Suprapubic skin (tissue), 4 donors: ENCODE results near the gene RBMS3. TPM values are rescaled to one million over a fixed set of nuclear protein-coding genes. Genes with fewer than 3 reads are reported as not detected.

Source experiments
- DNase-seq, 2 donors: peaks; one replicate each; pipeline ENCODE4 v3.0.0-alpha.2; 2019; ENCODE audit warnings: low spot score in 2 of 2
- H3K27ac ChIP-seq: fragments of 200-600 bp; sonication (generic); one replicate; pipeline ENCODE4 v1.5.1; 2019
- H3K27me3 ChIP-seq: fragments of 200-600 bp; sonication (generic); one replicate; pipeline ENCODE4 v1.5.1; 2019
- H3K36me3 ChIP-seq: fragments of 200-600 bp; sonication (generic); one replicate; pipeline ENCODE4 v1.5.1; 2019
- H3K4me1 ChIP-seq: fragments of 200-600 bp; sonication (generic); one replicate; pipeline ENCODE4 v1.5.1; 2019
- H3K4me3 ChIP-seq: fragments of 200-600 bp; sonication (generic); one replicate; pipeline ENCODE4 v1.5.1; 2019; ENCODE audit warnings: mild to moderate bottlenecking
- H3K9me3 ChIP-seq: fragments of 200-600 bp; sonication (generic); one replicate; pipeline ENCODE4 v1.5.1; 2019
- EP300 ChIP-seq: sonication (generic); formaldehyde crosslinking; IDR thresholded peaks from one replicate; pipeline ENCODE4 v1.6.1; 2017; ENCODE audit warnings: antibody characterized with exemption
- POLR2A ChIP-seq, 2 donors: fragments of 450-650 bp; IDR thresholded peaks; one replicate each; pipeline ENCODE4 v1.6.1; 2017; ENCODE audit warnings: antibody characterized with exemption in 2 of 2, mild to moderate bottlenecking in 2 of 2, moderate library complexity in 2 of 2
- POLR2AphosphoS5 ChIP-seq, 3 donors: sonication (generic); formaldehyde crosslinking; IDR thresholded peaks; one replicate each; pipeline ENCODE4 v1.6.1; 2017; ENCODE audit warnings: antibody characterized with exemption in 3 of 3
- WGBS: methylation state at CpG from one replicate; pipeline ENCODE4 v1.1.5; 2018; 5-methylcytosine and 5-hydroxymethylcytosine counted together
- total RNA-seq, 4 donors: library from RNA; depleted of rRNA; stranded (reverse); fragments of >200 nt; gene quantifications; one replicate each; pipeline ENCODE4 v1.1.0, GENCODE V29; 2016
- TF ChIP-seq, protein P1 (sequence below), 2 donors: fragments of 200-600 bp in 1 of 2; fragments of 450-650 bp in 1 of 2; sonication (generic) in 1 of 2; IDR thresholded peaks; one replicate each; pipeline ENCODE4 v1.5.1; 2016 to 2019; ENCODE audit warnings: antibody characterized with exemption in 2 of 2, mild to moderate bottlenecking in 1 of 2, moderate library complexity in 1 of 2

Gene RBMS3
- total RNA-seq, 4 donors from 2014 or later = 7.7 to 23.4 (median 11.9) TPM

- WGBS = 52% methylated on average over 2 of the region's 2 CpGs
- Histone ChIP-seq H3K27ac (no peak overlapping the region), H3K36me3 (no peaks in the 10 kb centered on the region), H3K27me3 (no peaks in the 10 kb centered on the region), H3K4me3 (no peak overlapping the region), H3K9me3 (no peaks in the 10 kb centered on the region), H3K4me1 (peaks cover 9% of the 10 kb centered on the region)
- no peak for DNase-seq
- TF ChIP-seq, protein P1, sequence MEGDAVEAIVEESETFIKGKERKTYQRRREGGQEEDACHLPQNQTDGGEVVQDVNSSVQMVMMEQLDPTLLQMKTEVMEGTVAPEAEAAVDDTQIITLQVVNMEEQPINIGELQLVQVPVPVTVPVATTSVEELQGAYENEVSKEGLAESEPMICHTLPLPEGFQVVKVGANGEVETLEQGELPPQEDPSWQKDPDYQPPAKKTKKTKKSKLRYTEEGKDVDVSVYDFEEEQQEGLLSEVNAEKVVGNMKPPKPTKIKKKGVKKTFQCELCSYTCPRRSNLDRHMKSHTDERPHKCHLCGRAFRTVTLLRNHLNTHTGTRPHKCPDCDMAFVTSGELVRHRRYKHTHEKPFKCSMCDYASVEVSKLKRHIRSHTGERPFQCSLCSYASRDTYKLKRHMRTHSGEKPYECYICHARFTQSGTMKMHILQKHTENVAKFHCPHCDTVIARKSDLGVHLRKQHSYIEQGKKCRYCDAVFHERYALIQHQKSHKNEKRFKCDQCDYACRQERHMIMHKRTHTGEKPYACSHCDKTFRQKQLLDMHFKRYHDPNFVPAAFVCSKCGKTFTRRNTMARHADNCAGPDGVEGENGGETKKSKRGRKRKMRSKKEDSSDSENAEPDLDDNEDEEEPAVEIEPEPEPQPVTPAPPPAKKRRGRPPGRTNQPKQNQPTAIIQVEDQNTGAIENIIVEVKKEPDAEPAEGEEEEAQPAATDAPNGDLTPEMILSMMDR (IDR thresholded peaks at IDR 0.05) = no peak
- TF ChIP-seq POLR2AphosphoS5 (IDR thresholded peaks at IDR 0.05) = no peak
- no peak for TF ChIP-seq POLR2A (IDR thresholded peaks at IDR 0.05)
- TF ChIP-seq EP300 = no peak
Measured at GRCh38 chr3:29312960-29313452, 32.1 kb downstream of the RBMS3 start.

DNA sequence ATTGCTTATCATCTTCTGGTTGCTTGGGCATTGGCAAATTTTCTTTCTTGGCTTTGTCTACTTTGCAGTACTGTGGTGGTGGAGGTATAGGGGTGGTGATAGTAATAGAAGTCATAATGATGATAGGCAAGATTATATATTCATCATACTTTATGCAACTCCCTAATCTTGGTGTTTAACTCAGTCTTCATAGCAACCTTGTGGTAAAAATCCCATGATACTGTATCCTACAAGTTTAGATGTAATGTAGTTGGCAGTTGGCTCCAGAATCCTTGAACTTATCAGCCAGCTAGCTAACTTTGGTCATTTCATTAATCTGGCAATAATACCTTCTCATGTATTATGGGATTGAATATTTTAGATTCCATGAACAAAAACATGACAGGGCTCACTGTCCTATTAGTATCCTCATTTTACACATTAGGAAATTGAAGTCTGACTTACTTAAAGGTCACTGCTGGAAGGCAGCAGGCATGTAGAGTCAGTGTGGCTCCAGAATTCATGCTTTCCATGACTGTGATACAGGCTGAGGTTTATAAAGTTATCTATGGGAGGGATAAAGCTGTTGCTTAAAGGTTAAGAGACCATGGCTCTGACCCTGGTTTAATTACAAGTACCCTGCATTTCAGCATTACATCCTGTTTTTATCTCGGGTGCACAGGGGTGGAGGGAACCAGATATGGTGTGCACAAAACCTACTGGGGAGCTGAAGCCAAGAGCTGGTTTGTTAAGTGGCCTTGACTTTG, 33.3 kb downstream of the RBMS3 start:
- no peak overlapping the region for H3K4me3 ChIP-seq
- H3K27ac ChIP-seq = no peak overlapping the region
- no peaks in the 10 kb centered on the region for H3K36me3 ChIP-seq
- TF ChIP-seq, protein P1 (IDR thresholded peaks at IDR 0.05) = no peak
- TF ChIP-seq EP300 = no peak
- TF ChIP-seq POLR2AphosphoS5 (IDR thresholded peaks at IDR 0.05) = no peak
- TF ChIP-seq POLR2A (IDR thresholded peaks at IDR 0.05) = no peak
- H3K9me3 ChIP-seq = no peaks in the 10 kb centered on the region
- H3K27me3 ChIP-seq = no peaks in the 10 kb centered on the region
- DNase-seq = no peak
- peaks cover 10% of the 10 kb centered on the region for H3K4me1 ChIP-seq
- WGBS = 65% methylated on average over 1 of the region's 1 CpG

DNA sequence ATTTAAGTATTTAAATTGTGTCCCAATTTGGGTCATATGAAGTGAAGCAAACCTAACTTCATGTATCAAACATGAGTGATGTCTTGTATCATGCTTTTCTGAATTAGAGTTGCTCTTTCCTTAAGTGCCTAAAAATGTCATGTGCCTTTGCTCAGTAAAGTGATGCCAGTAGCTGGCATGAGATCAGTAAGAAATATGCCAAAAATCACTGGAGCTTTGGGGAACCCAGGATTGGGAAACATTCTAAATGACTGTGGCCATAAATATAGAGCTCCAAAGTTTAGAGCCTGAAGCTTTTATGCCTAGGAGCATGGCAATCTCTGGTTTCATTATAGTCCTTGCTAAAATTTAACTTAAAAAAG, 33.8 kb downstream of the RBMS3 start:
- no peak for DNase-seq
- Histone ChIP-seq H3K4me1 (peaks cover 10% of the 10 kb centered on the region), H3K27ac (no peak overlapping the region), H3K9me3 (no peaks in the 10 kb centered on the region), H3K27me3 (no peaks in the 10 kb centered on the region), H3K4me3 (no peak overlapping the region), H3K36me3 (no peaks in the 10 kb centered on the region)
- TF ChIP-seq POLR2A (IDR thresholded peaks at IDR 0.05) (no peak), POLR2AphosphoS5 (IDR thresholded peaks at IDR 0.05) (no peak), EP300 (no peak)
- TF ChIP-seq, protein P1 (IDR thresholded peaks at IDR 0.05) = no peak

DNA sequence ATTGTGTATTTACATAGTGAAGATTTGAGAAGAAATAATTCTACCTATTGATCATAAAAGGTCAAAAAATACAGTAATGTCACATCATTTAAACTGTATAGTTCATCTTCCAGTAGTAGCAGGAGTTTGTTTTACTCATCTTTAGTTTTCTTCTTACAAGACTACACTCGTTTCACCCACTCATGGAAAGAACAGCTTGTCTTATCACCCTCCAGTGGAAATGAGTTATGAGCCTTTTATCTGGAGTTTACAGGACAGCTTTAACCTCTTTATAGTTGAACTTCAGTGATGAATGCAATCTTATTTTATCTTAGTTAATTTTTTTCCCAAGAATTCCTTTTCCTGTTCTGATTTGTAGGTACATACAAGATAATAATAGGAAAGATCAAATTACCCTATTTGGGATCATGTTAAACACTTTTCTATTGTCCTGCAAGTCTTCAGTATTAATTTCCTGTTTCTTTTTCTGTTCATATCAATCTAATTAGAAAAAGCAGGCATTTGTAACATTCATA, 36.8 kb downstream of the RBMS3 start:
- no peak for TF ChIP-seq POLR2A (IDR thresholded peaks at IDR 0.05)
- no peak for TF ChIP-seq EP300
- TF ChIP-seq POLR2AphosphoS5 (IDR thresholded peaks at IDR 0.05) = no peak
- TF ChIP-seq, protein P1 (IDR thresholded peaks at IDR 0.05) = no peak
- DNase-seq = no peak
- Histone ChIP-seq H3K4me1 (peaks cover 14% of the 10 kb centered on the region), H3K9me3 (no peaks in the 10 kb centered on the region), H3K36me3 (no peaks in the 10 kb centered on the region), H3K27ac (no peak overlapping the region), H3K27me3 (no peaks in the 10 kb centered on the region), H3K4me3 (no peak overlapping the region)
- 20% methylated on average over 1 of the region's 1 CpG for WGBS

DNA sequence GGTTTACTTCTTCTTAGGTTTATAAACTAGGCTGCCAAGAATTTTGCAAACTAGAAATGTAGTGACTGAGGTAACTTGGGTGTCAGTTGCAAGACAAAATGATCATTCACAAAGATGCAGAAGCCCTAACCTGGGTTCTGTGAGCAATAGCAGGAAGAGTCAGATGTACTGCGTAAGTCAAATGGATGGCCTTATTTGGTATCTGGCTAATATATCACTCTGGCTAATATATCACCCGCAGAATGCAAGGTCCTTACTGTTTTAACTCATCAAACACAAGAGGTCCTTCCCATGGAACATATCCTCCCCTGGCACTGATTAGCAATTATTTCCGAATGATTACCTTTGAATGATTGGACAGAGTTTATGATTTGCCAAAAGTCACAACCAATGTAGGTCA, 37.4 kb downstream of the RBMS3 start:
- WGBS = 69% methylated on average over 3 of the region's 3 CpGs

More for the DNA sequence above, 37.4 kb downstream of the RBMS3 start:
- Histone ChIP-seq H3K36me3 (no peaks in the 10 kb centered on the region), H3K9me3 (no peaks in the 10 kb centered on the region), H3K4me1 (peaks cover 14% of the 10 kb centered on the region), H3K27ac (no peak overlapping the region), H3K27me3 (no peaks in the 10 kb centered on the region), H3K4me3 (no peak overlapping the region)
- TF ChIP-seq POLR2AphosphoS5 (IDR thresholded peaks at IDR 0.05) (no peak), POLR2A (IDR thresholded peaks at IDR 0.05) (no peak), EP300 (no peak)
- TF ChIP-seq, protein P1 (IDR thresholded peaks at IDR 0.05) = no peak
- no peak for DNase-seq
